Occipital lobe (tissue), 2 donors: ENCODE results near the gene ESPL1. TPM values are rescaled to one million over a fixed set of nuclear protein-coding genes. Genes with fewer than 3 reads are reported as not detected.

Experiments used
- DNase-seq: peaks from one replicate; lab custom pipeline; 2025; lab: John Stamatoyannopoulos, UW
- total RNA-seq: library from RNA; depleted of rRNA; stranded (reverse); fragments of >200 nt; gene quantifications from one replicate; pipeline ENCODE4 v1.2.3, GENCODE V29; 2014

The ESPL1 gene
- total RNA-seq, result 1.7 TPM

- DNase-seq, result peak; percentile 36
Observed at GRCh38 chr12:53267999-53268629, at the start of gene ESPL1. Gene ESPL1, plus strand, starts transcription at chr12:53268299. Its CDS starts 468 bp downstream, at chr12:53268767.

GRCh38 chr12:53218551-53219291 lies 49.4 kb upstream of the ESPL1 start:
- DNase-seq, result no peak

GRCh38 chr12:53219292-53219955 lies 48.7 kb upstream of the ESPL1 start:
- no peak for DNase-seq

GRCh38 chr12:53219956-53220693 lies 48.0 kb upstream of the ESPL1 start:
- DNase-seq, result peak; percentile 59

GRCh38 chr12:53220694-53221202 lies 47.4 kb upstream of the ESPL1 start:
- peak; percentile 78 for DNase-seq

GRCh38 chr12:53221203-53222080 lies 46.7 kb upstream of the ESPL1 start:
- DNase-seq, result peak; percentile 24

GRCh38 chr12:53222170-53222721 lies 45.9 kb upstream of the ESPL1 start:
- no peak for DNase-seq

GRCh38 chr12:53222806-53223261 lies 45.3 kb upstream of the ESPL1 start:
- DNase-seq, result no peak

GRCh38 chr12:53223389-53224060 lies 44.6 kb upstream of the ESPL1 start:
- no peak for DNase-seq

GRCh38 chr12:53224061-53224896 lies 43.8 kb upstream of the ESPL1 start:
- no peak for DNase-seq

- DNase-seq, result no peak
Observed at GRCh38 chr12:53224897-53225634, 43.0 kb upstream of the ESPL1 start.

- DNase-seq, result no peak
Observed at GRCh38 chr12:53225635-53226424, 42.3 kb upstream of the ESPL1 start.

GRCh38 chr12:53226815-53227214 lies 41.3 kb upstream of the ESPL1 start:
- no peak for DNase-seq

GRCh38 chr12:53227341-53227740 lies 40.8 kb upstream of the ESPL1 start:
- no peak for DNase-seq

- DNase-seq, result no peak
Observed at GRCh38 chr12:53227836-53228235, 40.3 kb upstream of the ESPL1 start.

- DNase-seq, result no peak
Observed at GRCh38 chr12:53229454-53229853, 38.6 kb upstream of the ESPL1 start.
